NB4 (cell line): ENCODE data around the gene PTPMT1.
"Not testable (repeated sequence)": the region's sequence is repeated elsewhere in the genome, so short reads cannot be mapped to it uniquely, and the experiment has no call there.

ENCODE experiments used
- MYC ChIP-seq: IDR thresholded peaks from 2 replicates; pipeline ENCODE4 v1.6.1; 2011; ENCODE audit warnings: low read depth, low read length
- POLR2A ChIP-seq: IDR thresholded peaks from 2 replicates; pipeline ENCODE4 v1.6.1; 2011; ENCODE audit warnings: mild to moderate bottlenecking; ENCODE audit not compliant: insufficient read length; ENCODE audit errors: extremely low read depth
- TF ChIP-seq, protein P1 (sequence below): IDR thresholded peaks from one replicate; pipeline ENCODE4 v1.5.1; 2012; ENCODE audit warnings: low read depth, low read length

GRCh38 chr11:47530721-47531120, 34.7 kb upstream of the PTPMT1 start:
- TF ChIP-seq, protein P1, sequence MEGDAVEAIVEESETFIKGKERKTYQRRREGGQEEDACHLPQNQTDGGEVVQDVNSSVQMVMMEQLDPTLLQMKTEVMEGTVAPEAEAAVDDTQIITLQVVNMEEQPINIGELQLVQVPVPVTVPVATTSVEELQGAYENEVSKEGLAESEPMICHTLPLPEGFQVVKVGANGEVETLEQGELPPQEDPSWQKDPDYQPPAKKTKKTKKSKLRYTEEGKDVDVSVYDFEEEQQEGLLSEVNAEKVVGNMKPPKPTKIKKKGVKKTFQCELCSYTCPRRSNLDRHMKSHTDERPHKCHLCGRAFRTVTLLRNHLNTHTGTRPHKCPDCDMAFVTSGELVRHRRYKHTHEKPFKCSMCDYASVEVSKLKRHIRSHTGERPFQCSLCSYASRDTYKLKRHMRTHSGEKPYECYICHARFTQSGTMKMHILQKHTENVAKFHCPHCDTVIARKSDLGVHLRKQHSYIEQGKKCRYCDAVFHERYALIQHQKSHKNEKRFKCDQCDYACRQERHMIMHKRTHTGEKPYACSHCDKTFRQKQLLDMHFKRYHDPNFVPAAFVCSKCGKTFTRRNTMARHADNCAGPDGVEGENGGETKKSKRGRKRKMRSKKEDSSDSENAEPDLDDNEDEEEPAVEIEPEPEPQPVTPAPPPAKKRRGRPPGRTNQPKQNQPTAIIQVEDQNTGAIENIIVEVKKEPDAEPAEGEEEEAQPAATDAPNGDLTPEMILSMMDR, result not testable (repeated sequence)
- not testable (repeated sequence) for TF ChIP-seq POLR2A, MYC
